Measurements from ENCODE around the gene ZSCAN5A. TPM values are rescaled to one million over a fixed set of nuclear protein-coding genes. Genes with fewer than 3 reads are reported as not detected.

Gene ZSCAN5A
- polyA plus RNA-seq, 1 of the 3 experiments (the other 2 are of a cell fraction): 6.8 TPM

DNA sequence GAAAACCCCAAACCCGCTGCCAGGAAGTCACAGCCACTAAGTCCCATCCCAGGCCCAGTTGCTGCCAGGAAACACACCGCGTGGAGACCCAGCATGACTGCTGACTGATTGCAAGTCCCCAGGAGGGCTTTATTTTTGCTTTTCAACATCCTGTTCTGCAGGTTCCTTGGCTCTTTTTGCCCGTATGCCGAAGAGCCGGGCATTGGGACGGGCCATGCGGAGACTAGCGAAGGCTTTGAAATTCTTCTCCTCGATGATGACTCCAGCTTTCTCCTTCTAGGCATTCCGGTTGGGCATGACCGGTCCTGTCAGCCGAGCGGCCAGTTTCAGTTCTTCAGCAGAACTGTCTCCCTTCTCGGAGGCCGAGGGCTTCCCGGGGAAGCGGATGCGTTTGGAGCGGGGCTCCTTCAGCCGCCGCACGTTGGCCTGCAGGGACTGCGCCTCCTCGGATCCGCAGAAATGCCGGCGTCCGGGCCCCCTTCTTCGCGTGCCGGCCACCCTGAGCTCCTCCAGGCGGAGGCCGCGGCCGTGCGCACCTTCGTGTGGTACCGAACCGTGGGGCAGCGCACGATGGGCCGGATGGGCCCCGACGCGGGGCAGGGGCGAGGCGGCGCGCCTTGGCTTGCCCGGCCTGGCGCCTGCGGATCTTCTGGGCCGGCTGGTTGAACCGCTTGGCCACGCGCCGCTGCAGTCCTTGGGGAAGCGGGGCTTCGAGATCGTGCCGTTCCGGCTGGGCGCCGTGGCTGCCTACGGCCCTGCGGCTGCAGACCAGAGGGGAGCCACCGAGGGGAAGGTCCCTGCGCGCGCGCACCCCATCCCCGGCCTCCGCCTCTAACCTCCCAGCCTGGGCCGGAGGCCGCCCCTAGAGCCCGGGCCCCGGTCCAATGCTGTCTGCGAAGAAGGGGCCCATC, 97.3 kb downstream of the ZSCAN5A start (continued):
- TF ChIP-seq, protein P1, sequence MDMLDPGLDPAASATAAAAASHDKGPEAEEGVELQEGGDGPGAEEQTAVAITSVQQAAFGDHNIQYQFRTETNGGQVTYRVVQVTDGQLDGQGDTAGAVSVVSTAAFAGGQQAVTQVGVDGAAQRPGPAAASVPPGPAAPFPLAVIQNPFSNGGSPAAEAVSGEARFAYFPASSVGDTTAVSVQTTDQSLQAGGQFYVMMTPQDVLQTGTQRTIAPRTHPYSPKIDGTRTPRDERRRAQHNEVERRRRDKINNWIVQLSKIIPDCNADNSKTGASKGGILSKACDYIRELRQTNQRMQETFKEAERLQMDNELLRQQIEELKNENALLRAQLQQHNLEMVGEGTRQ (IDR thresholded peaks at IDR 0.05; ENCODE audit: borderline replicate concordance, low read depth, low read length): no peak
- no peak for TF ChIP-seq JUND (IDR thresholded peaks at IDR 0.05)

DNA sequence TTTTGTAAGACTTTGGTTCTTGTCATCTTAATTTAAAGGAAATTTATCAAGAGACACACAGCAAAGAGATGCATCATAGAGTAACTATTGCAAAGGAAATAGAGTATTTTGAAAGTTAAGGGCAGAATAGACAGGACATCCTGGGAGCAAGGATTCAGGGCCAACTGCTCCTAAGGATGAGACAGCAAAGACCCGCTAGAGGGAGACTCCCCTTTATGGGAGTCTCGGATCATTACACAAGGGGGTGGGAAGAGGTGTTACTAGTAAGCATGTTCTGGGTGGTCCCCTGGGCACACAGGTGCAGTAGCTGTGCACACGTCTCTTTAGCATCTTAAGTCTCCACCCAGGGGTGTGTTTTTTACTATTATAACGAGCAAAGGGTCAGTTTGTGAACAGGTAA, 102.9 kb downstream of the ZSCAN5A start:
- Histone ChIP-seq H3K9me2 (no peaks in the 10 kb centered on the region), H3K9me3 (no peaks in the 10 kb centered on the region), H2AFZ (ENCODE audit: low read depth) (no peak overlapping the region), H3K4me1 (ENCODE audit: control insufficient read depth in 1 of 2, insufficient read depth in 2 of 2, low read depth in 1 of 2, low read length in 1 of 2) (no peaks in the 10 kb centered on the region), H3K4me2 (no peak overlapping the region), H3K36me3 (replicated peaks in 1 of 2; ENCODE audit: control insufficient read depth in 1 of 2, insufficient read depth in 2 of 2, low read length in 1 of 2) (no peaks in the 10 kb centered on the region), H4K20me1 (ENCODE audit: insufficient read depth) (no peaks in the 10 kb centered on the region), H3F3A (replicated peaks; ENCODE audit: insufficient read depth) (no peaks in the 10 kb centered on the region), H3K79me2 (ENCODE audit: insufficient read depth) (no peaks in the 10 kb centered on the region), H3K9ac (no peak overlapping the region), H3K4me3 (ENCODE audit: low read depth in 2 of 2, low read length in 1 of 2) (no peak overlapping the region), H3K27me3 (ENCODE audit: insufficient read depth) (peaks cover 25% of the 10 kb centered on the region; the same call in 1 of the 2 replicates), H3K27ac (ENCODE audit: low read depth in 2 of 2, low read length in 1 of 2) (no peak overlapping the region)
- ChIA-PET CTCF (no interaction called here), POLR2A (no interaction called here)
- WGBS (ENCODE audit: low lambda C conversion rate): 3% methylated on average over 4 of the region's 4 CpGs
- no peak for DNase-seq
- TF ChIP-seq, protein P2, sequence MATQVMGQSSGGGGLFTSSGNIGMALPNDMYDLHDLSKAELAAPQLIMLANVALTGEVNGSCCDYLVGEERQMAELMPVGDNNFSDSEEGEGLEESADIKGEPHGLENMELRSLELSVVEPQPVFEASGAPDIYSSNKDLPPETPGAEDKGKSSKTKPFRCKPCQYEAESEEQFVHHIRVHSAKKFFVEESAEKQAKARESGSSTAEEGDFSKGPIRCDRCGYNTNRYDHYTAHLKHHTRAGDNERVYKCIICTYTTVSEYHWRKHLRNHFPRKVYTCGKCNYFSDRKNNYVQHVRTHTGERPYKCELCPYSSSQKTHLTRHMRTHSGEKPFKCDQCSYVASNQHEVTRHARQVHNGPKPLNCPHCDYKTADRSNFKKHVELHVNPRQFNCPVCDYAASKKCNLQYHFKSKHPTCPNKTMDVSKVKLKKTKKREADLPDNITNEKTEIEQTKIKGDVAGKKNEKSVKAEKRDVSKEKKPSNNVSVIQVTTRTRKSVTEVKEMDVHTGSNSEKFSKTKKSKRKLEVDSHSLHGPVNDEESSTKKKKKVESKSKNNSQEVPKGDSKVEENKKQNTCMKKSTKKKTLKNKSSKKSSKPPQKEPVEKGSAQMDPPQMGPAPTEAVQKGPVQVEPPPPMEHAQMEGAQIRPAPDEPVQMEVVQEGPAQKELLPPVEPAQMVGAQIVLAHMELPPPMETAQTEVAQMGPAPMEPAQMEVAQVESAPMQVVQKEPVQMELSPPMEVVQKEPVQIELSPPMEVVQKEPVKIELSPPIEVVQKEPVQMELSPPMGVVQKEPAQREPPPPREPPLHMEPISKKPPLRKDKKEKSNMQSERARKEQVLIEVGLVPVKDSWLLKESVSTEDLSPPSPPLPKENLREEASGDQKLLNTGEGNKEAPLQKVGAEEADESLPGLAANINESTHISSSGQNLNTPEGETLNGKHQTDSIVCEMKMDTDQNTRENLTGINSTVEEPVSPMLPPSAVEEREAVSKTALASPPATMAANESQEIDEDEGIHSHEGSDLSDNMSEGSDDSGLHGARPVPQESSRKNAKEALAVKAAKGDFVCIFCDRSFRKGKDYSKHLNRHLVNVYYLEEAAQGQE (IDR thresholded peaks at IDR 0.05; ENCODE audit: low read depth, low read length): no peak
- TF ChIP-seq SMC3 (IDR thresholded peaks at IDR 0.05; ENCODE audit: low read depth, low read length) (no peak), RFX5 (IDR thresholded peaks at IDR 0.05; ENCODE audit: low read length) (no peak), SIN3A (IDR thresholded peaks at IDR 0.05; ENCODE audit: borderline replicate concordance, low read depth, low read length) (no peak), MEF2A (IDR thresholded peaks at IDR 0.05; ENCODE audit: borderline replicate concordance, low read depth) (no peak), RAD21 (IDR thresholded peaks at IDR 0.05; ENCODE audit: low read length) (no peak), RXRA (IDR thresholded peaks at IDR 0.05; ENCODE audit: borderline replicate concordance, low read depth) (no peak), FOSL2 (IDR thresholded peaks at IDR 0.05; ENCODE audit: borderline replicate concordance, low read depth) (no peak), YY1 (IDR thresholded peaks at IDR 0.05; ENCODE audit: low read depth) (no peak), JUND (IDR thresholded peaks at IDR 0.05) (no peak), GABPA (IDR thresholded peaks at IDR 0.05; ENCODE audit: low read depth) (no peak), TAF1 (IDR thresholded peaks at IDR 0.05; ENCODE audit: borderline replicate concordance, low read depth, low read length) (no peak)
- TF ChIP-seq, protein P3, sequence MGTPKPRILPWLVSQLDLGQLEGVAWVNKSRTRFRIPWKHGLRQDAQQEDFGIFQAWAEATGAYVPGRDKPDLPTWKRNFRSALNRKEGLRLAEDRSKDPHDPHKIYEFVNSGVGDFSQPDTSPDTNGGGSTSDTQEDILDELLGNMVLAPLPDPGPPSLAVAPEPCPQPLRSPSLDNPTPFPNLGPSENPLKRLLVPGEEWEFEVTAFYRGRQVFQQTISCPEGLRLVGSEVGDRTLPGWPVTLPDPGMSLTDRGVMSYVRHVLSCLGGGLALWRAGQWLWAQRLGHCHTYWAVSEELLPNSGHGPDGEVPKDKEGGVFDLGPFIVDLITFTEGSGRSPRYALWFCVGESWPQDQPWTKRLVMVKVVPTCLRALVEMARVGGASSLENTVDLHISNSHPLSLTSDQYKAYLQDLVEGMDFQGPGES (IDR thresholded peaks at IDR 0.05; ENCODE audit: low read depth, low read length): no peak
- TF ChIP-seq, protein P4, sequence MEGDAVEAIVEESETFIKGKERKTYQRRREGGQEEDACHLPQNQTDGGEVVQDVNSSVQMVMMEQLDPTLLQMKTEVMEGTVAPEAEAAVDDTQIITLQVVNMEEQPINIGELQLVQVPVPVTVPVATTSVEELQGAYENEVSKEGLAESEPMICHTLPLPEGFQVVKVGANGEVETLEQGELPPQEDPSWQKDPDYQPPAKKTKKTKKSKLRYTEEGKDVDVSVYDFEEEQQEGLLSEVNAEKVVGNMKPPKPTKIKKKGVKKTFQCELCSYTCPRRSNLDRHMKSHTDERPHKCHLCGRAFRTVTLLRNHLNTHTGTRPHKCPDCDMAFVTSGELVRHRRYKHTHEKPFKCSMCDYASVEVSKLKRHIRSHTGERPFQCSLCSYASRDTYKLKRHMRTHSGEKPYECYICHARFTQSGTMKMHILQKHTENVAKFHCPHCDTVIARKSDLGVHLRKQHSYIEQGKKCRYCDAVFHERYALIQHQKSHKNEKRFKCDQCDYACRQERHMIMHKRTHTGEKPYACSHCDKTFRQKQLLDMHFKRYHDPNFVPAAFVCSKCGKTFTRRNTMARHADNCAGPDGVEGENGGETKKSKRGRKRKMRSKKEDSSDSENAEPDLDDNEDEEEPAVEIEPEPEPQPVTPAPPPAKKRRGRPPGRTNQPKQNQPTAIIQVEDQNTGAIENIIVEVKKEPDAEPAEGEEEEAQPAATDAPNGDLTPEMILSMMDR (IDR thresholded peaks at IDR 0.05): no peak
- TF ChIP-seq, protein P5, sequence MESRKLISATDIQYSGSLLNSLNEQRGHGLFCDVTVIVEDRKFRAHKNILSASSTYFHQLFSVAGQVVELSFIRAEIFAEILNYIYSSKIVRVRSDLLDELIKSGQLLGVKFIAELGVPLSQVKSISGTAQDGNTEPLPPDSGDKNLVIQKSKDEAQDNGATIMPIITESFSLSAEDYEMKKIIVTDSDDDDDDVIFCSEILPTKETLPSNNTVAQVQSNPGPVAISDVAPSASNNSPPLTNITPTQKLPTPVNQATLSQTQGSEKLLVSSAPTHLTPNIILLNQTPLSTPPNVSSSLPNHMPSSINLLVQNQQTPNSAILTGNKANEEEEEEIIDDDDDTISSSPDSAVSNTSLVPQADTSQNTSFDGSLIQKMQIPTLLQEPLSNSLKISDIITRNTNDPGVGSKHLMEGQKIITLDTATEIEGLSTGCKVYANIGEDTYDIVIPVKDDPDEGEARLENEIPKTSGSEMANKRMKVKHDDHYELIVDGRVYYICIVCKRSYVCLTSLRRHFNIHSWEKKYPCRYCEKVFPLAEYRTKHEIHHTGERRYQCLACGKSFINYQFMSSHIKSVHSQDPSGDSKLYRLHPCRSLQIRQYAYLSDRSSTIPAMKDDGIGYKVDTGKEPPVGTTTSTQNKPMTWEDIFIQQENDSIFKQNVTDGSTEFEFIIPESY (IDR thresholded peaks at IDR 0.05; ENCODE audit: borderline replicate concordance, low read depth): no peak
- TF ChIP-seq, protein P6, sequence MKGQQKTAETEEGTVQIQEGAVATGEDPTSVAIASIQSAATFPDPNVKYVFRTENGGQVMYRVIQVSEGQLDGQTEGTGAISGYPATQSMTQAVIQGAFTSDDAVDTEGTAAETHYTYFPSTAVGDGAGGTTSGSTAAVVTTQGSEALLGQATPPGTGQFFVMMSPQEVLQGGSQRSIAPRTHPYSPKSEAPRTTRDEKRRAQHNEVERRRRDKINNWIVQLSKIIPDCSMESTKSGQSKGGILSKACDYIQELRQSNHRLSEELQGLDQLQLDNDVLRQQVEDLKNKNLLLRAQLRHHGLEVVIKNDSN (IDR thresholded peaks at IDR 0.05; ENCODE audit: borderline replicate concordance, low read depth): no peak
- TF ChIP-seq, protein P7, sequence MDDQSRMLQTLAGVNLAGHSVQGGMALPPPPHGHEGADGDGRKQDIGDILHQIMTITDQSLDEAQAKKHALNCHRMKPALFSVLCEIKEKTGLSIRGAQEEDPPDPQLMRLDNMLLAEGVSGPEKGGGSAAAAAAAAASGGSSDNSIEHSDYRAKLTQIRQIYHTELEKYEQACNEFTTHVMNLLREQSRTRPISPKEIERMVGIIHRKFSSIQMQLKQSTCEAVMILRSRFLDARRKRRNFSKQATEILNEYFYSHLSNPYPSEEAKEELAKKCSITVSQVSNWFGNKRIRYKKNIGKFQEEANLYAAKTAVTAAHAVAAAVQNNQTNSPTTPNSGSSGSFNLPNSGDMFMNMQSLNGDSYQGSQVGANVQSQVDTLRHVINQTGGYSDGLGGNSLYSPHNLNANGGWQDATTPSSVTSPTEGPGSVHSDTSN (IDR thresholded peaks at IDR 0.05): no peak
